ENCODE data around the gene MORN1. TPM values are rescaled to one million over a fixed set of nuclear protein-coding genes. Genes with fewer than 3 reads are reported as not detected.

MORN1 gene
- total and polyA plus RNA-seq, 9 of the 15 experiments (the other 6 are each of a cell fraction or from before 2014, with no cell fraction given): 0.24 to 9.3 (median 4.2) TPM

- no peak for TF ChIP-seq ZFP91 (CRISPR knock-in tag; IDR thresholded peaks at IDR 0.05)
Measured at GRCh38 chr1:2341706-2342383, 49.5 kb downstream of the MORN1 start (continued).

GRCh38 chr1:2340918-2341254 lies 50.5 kb downstream of the MORN1 start:
- ATAC-seq (no peak), FAIRE-seq (no peak), DNase-seq (ENCODE audit: extremely low read depth in 1 of 4, low spot score in 3 of 4) (no peak)
- Histone ChIP-seq H2AFZ (ENCODE audit: low read depth, low read length) (no peak overlapping the region), H4K20me1 (replicated peaks; ENCODE audit: control insufficient read depth, insufficient read depth, low read length) (peaks cover 32% of the 10 kb centered on the region), H3K4me1 (replicated peaks in 1 of 2; ENCODE audit: control insufficient read depth in 2 of 2, insufficient read depth in 2 of 2, low read length in 2 of 2) (peaks cover 0 to 63% of the 10 kb centered on the region in 2 experiments; a peak in 2 of 5 replicates), H3K9me1 (ENCODE audit: control insufficient read depth, insufficient read depth, low read length) (no peaks in the 10 kb centered on the region), H3K27ac (ENCODE audit: extremely low read depth, low read depth, low read length) (no peak overlapping the region), H3K9ac (ENCODE audit: insufficient read depth in 1 of 2, low read depth in 2 of 2, low read length in 2 of 2) (no peak overlapping the region), H3K79me2 (ENCODE audit: control insufficient read depth, insufficient read depth, low read length) (no peaks in the 10 kb centered on the region), H3K36me3 (ENCODE audit: control insufficient read depth, insufficient read depth, low read length) (no peaks in the 10 kb centered on the region), H3K4me3 (no peak overlapping the region), H3K9me3 (replicated peaks; ENCODE audit: control insufficient read depth, insufficient read depth, low read depth, low read length) (no peaks in the 10 kb centered on the region), H3K27me3 (ENCODE audit: control insufficient read depth in 2 of 2, insufficient read depth in 2 of 2, low read length in 2 of 2) (peaks cover 88 to 95% of the 10 kb centered on the region in 2 experiments; a peak in 4 of 5 replicates), H3K4me2 (ENCODE audit: insufficient read depth, low read length) (no peak overlapping the region)
- 3% methylated on average over 7 of the region's 14 CpGs for WGBS (ENCODE audit: insufficient coverage, low coverage, missing lambda C conversion rate)
- TF ChIP-seq ZBTB9 (CRISPR knock-in tag; IDR thresholded peaks at IDR 0.05): peak; percentile 56; the same call in 1 of the 2 replicates
- no peak for TF ChIP-seq STAT5B (CRISPR knock-in tag; IDR thresholded peaks at IDR 0.05)
- POLR2A ChIA-PET: interaction anchor here (1.2 kb wide), 1 partner anchor 11 kb away, joined by 3 read pairs; no protein-coding TSS in a partner anchor
- in situ Hi-C loops (cut with MboI) (no loop called here), intact Hi-C loops (cut with micrococcal nuclease) (no loop called here)
- no TSS peak for BruUV-seq (replicated peaks)
- CTCF ChIA-PET (ENCODE audit: low intra/inter-chr PET ratio): no interaction called here

All from K562 (cell line).